ENCODE results near the gene LRBA.

- TF ChIP-seq POLR2A (IDR thresholded peaks at IDR 0.05; ENCODE audit: low read depth, low read length) (no peak), TAF1 (IDR thresholded peaks at IDR 0.05; ENCODE audit: low read depth, low read length) (no peak), PAX5 (IDR thresholded peaks at IDR 0.05; ENCODE audit: insufficient read depth, low read length, severe bottlenecking) (no peak)
Measured at GRCh38 chr4:150664935-150665334, 350.1 kb downstream of the LRBA start.

All from GM12891 (cell line).